GM18858 (cell line): ENCODE data around the gene COL15A1.

Experiments used
- ATAC-seq: cut with Tn5 transposase; IDR thresholded peaks from one replicate; pipeline ENCODE4 v1.9.1; 2021; ENCODE audit not compliant: unreplicated experiment

The COL15A1 gene

GRCh38 chr9:98915599-98915998 is 28.1 kb upstream of the COL15A1 start:
- ATAC-seq, result no peak

- ATAC-seq, result no peak
Measured at GRCh38 chr9:98916660-98917059, 27.0 kb upstream of the COL15A1 start.

GRCh38 chr9:98917746-98918487 is 25.8 kb upstream of the COL15A1 start:
- ATAC-seq, result no peak

GRCh38 chr9:98921732-98922131 is 22.0 kb upstream of the COL15A1 start:
- no peak for ATAC-seq

GRCh38 chr9:98922721-98923435 is 20.8 kb upstream of the COL15A1 start:
- no peak for ATAC-seq

- ATAC-seq, result no peak
Measured at GRCh38 chr9:98923451-98924123, 20.1 kb upstream of the COL15A1 start.

GRCh38 chr9:98924946-98925820 is 18.5 kb upstream of the COL15A1 start:
- no peak for ATAC-seq

- ATAC-seq, result no peak
Measured at GRCh38 chr9:98925956-98926355, 17.8 kb upstream of the COL15A1 start.

- no peak for ATAC-seq
Measured at GRCh38 chr9:98927724-98928123, 16.0 kb upstream of the COL15A1 start.

- ATAC-seq, result no peak
Measured at GRCh38 chr9:98929071-98929470, 14.6 kb upstream of the COL15A1 start.

- no peak for ATAC-seq
Measured at GRCh38 chr9:98929895-98930341, 13.8 kb upstream of the COL15A1 start.

GRCh38 chr9:98930792-98931191 is 12.9 kb upstream of the COL15A1 start:
- no peak for ATAC-seq

- no peak for ATAC-seq
Measured at GRCh38 chr9:98931600-98932389, 11.9 kb upstream of the COL15A1 start.

GRCh38 chr9:98933185-98933584 is 10.5 kb upstream of the COL15A1 start:
- no peak for ATAC-seq

GRCh38 chr9:98933890-98934289 is 9.8 kb upstream of the COL15A1 start:
- no peak for ATAC-seq

- ATAC-seq, result no peak
Measured at GRCh38 chr9:98935071-98935505, 8.6 kb upstream of the COL15A1 start.

- no peak for ATAC-seq
Measured at GRCh38 chr9:98940276-98940675, 3.4 kb upstream of the COL15A1 start.

GRCh38 chr9:98941946-98942523 is 1.7 kb upstream of the COL15A1 start:
- ATAC-seq, result no peak

- ATAC-seq, result no peak
Measured at GRCh38 chr9:98942906-98943681, 613 bp upstream of the COL15A1 start.
